Adipose tissue (tissue), 3 donors: ENCODE results near the gene VRK3. TPM values are rescaled to one million over a fixed set of nuclear protein-coding genes. Genes with fewer than 3 reads are reported as not detected.

Source experiments
- H3K27ac ChIP-seq: one replicate; pipeline ENCODE4 v1.5.1; 2013; ENCODE audit warnings: low read depth, low read length
- WGBS, 3 donors: extraction: QIAGEN DNeasy Blood & Tissue Kit; methylation state at CpG; one replicate each; pipeline ENCODE4 v1.1.7; 2013; 5-methylcytosine and 5-hydroxymethylcytosine counted together
- polyA plus RNA-seq, 3 donors: library from polyadenylated mRNA; stranded (reverse); fragments of 200-250 nt; gene quantifications; one replicate each; pipeline ENCODE4 v1.2.3, GENCODE V29; 2013
- donor health status: healthy with polysubstance abuse.
- donor health status: Bipolar disorder and iron deficiency.
- donor health status: healthy.

VRK3 gene
- polyA plus RNA-seq, 3 donors, result 20.0 to 25.9 (median 25.6) TPM

- H3K27ac ChIP-seq, result no peak overlapping the region
- 85 to 91% (median 88%) methylated on average over 6 of the region's 6 CpGs for WGBS, 3 donors
These were observed 15.8 kb upstream of the VRK3 start for GRCh38 chr19:50040967-50041366.

GRCh38 chr19:50039968-50040367 lies 14.8 kb upstream of the VRK3 start:
- 86 to 90% (median 86%) methylated on average over 3 of the region's 3 CpGs for WGBS, 3 donors
- H3K27ac ChIP-seq, result no peak overlapping the region

GRCh38 chr19:50036908-50037307 lies 11.7 kb upstream of the VRK3 start:
- no peak overlapping the region for H3K27ac ChIP-seq
- 94 to 98% (median 97%) methylated on average over 3 of the region's 3 CpGs for WGBS, 3 donors

GRCh38 chr19:50030937-50031336 lies 5.8 kb upstream of the VRK3 start:
- WGBS, 3 donors, result 80 to 87% (median 87%) methylated on average over 11 of the region's 11 CpGs

GRCh38 chr19:50030225-50030624 lies 5.1 kb upstream of the VRK3 start:
- H3K27ac ChIP-seq, result no peak overlapping the region
- 68 to 83% (median 78%) methylated on average over 6 of the region's 6 CpGs for WGBS, 3 donors

More at GRCh38 chr19:50030937-50031336, 5.8 kb upstream of the VRK3 start:
- H3K27ac ChIP-seq, result no peak overlapping the region

- H3K27ac ChIP-seq, result no peak overlapping the region
- WGBS, 3 donors, result 89 to 90% (median 90%) methylated on average over 7 of the region's 7 CpGs
These were observed 1.4 kb upstream of the VRK3 start for GRCh38 chr19:50026550-50026906.

- 10 to 12% (median 10%) methylated on average over 45 of the region's 45 CpGs for WGBS, 3 donors
These were observed 800 bp upstream of the VRK3 start, which contains the start of gene ZNF473 for GRCh38 chr19:50025794-50026549. ZNF473 (plus strand) TSS chr19:50026005; CDS start chr19:50031083, 5,078 bp downstream.

GRCh38 chr19:50024719-50025021 lies 502 bp downstream of the VRK3 start:
- WGBS, 3 donors, result 1 to 2% (median 2%) methylated on average over 10 of the region's 10 CpGs
- no peak overlapping the region for H3K27ac ChIP-seq

More at GRCh38 chr19:50025794-50026549, 800 bp upstream of the VRK3 start, which contains the start of gene ZNF473:
- peak within 1 kb of the TSS; percentile 19 for H3K27ac ChIP-seq

GRCh38 chr19:50022823-50023222 lies 2.3 kb downstream of the VRK3 start:
- H3K27ac ChIP-seq, result no peak overlapping the region
- WGBS, 3 donors, result 69 to 79% (median 74%) methylated on average over 7 of the region's 7 CpGs

- H3K27ac ChIP-seq, result no peak overlapping the region
- WGBS, 3 donors, result 80 to 87% (median 82%) methylated on average over 6 of the region's 6 CpGs
These were observed 4.7 kb downstream of the VRK3 start for GRCh38 chr19:50020481-50020880.

GRCh38 chr19:50016225-50016807 lies 8.9 kb downstream of the VRK3 start:
- 85 to 95% (median 91%) methylated on average over 1 of the region's 1 CpG for WGBS, 3 donors
- H3K27ac ChIP-seq, result no peak overlapping the region

GRCh38 chr19:50008532-50008931 lies 16.6 kb downstream of the VRK3 start:
- 60 to 69% (median 67%) methylated on average over 10 of the region's 10 CpGs for WGBS, 3 donors
- H3K27ac ChIP-seq, result no peak overlapping the region

- WGBS, 3 donors, result 98 to 99% (median 98%) methylated on average over 2 of the region's 2 CpGs
- H3K27ac ChIP-seq, result no peak overlapping the region
These were observed 17.2 kb downstream of the VRK3 start for GRCh38 chr19:50007947-50008346.

GRCh38 chr19:50007170-50007569 lies 18.0 kb downstream of the VRK3 start:
- 82 to 97% (median 95%) methylated on average over 10 of the region's 10 CpGs for WGBS, 3 donors

GRCh38 chr19:50005428-50005827 lies 19.7 kb downstream of the VRK3 start:
- H3K27ac ChIP-seq, result no peak overlapping the region
- WGBS, 3 donors, result 94 to 96% (median 96%) methylated on average over 12 of the region's 12 CpGs

More at GRCh38 chr19:50007170-50007569, 18.0 kb downstream of the VRK3 start:
- no peak overlapping the region for H3K27ac ChIP-seq

- H3K27ac ChIP-seq, result no peak overlapping the region
- 73 to 82% (median 74%) methylated on average over 11 of the region's 11 CpGs for WGBS, 3 donors
These were observed 21.3 kb downstream of the VRK3 start for GRCh38 chr19:50003810-50004419.

- 82 to 89% (median 86%) methylated on average over 17 of the region's 17 CpGs for WGBS, 3 donors
- H3K27ac ChIP-seq, result no peak overlapping the region
These were observed 21.9 kb downstream of the VRK3 start for GRCh38 chr19:50003254-50003788.

GRCh38 chr19:50002386-50002960 lies 22.7 kb downstream of the VRK3 start:
- no peak overlapping the region for H3K27ac ChIP-seq
- WGBS, 3 donors, result 69 to 91% (median 72%) methylated on average over 6 of the region's 6 CpGs

- no peak overlapping the region for H3K27ac ChIP-seq
- 94 to 96% (median 96%) methylated on average over 8 of the region's 8 CpGs for WGBS, 3 donors
These were observed 23.4 kb downstream of the VRK3 start for GRCh38 chr19:50001775-50002174.
